ENCODE data around the gene SETSIP.

Gene SETSIP

GRCh38 chr1:92075311-92075710 is at the start of gene SETSIP:
Gene SETSIP (minus strand): TSS chr1:92075411. CDS start chr1:92075411, 0 bp downstream.
- no peak for TF ChIP-seq ZFX (IDR thresholded peaks at IDR 0.05)
- TF ChIP-seq, protein P1, sequence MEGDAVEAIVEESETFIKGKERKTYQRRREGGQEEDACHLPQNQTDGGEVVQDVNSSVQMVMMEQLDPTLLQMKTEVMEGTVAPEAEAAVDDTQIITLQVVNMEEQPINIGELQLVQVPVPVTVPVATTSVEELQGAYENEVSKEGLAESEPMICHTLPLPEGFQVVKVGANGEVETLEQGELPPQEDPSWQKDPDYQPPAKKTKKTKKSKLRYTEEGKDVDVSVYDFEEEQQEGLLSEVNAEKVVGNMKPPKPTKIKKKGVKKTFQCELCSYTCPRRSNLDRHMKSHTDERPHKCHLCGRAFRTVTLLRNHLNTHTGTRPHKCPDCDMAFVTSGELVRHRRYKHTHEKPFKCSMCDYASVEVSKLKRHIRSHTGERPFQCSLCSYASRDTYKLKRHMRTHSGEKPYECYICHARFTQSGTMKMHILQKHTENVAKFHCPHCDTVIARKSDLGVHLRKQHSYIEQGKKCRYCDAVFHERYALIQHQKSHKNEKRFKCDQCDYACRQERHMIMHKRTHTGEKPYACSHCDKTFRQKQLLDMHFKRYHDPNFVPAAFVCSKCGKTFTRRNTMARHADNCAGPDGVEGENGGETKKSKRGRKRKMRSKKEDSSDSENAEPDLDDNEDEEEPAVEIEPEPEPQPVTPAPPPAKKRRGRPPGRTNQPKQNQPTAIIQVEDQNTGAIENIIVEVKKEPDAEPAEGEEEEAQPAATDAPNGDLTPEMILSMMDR (conservative IDR thresholded peaks at IDR 0.05): no peak

GRCh38 chr1:92123868-92124267 is 48.7 kb upstream of the SETSIP start:
- H3K27ac ChIP-seq: no peak overlapping the region
- TF ChIP-seq, protein P1 (conservative IDR thresholded peaks at IDR 0.05): no peak

More at GRCh38 chr1:92075311-92075710, at the start of gene SETSIP:
- no peak within 1 kb of the TSS for H3K27ac ChIP-seq

GRCh38 chr1:92118826-92119225 is 43.6 kb upstream of the SETSIP start:
- TF ChIP-seq ZFX (IDR thresholded peaks at IDR 0.05): no peak
- TF ChIP-seq, protein P1 (conservative IDR thresholded peaks at IDR 0.05): no peak

GRCh38 chr1:92117526-92117925 is 42.3 kb upstream of the SETSIP start:
- TF ChIP-seq, protein P1 (conservative IDR thresholded peaks at IDR 0.05): no peak
- no peak for TF ChIP-seq ZFX (IDR thresholded peaks at IDR 0.05)

More at GRCh38 chr1:92118826-92119225, 43.6 kb upstream of the SETSIP start:
- H3K27ac ChIP-seq: no peak overlapping the region

GRCh38 chr1:92108631-92109030 is 33.4 kb upstream of the SETSIP start:
- H3K27ac ChIP-seq: no peak overlapping the region
- TF ChIP-seq, protein P1 (conservative IDR thresholded peaks at IDR 0.05): no peak
- no peak for TF ChIP-seq ZFX (IDR thresholded peaks at IDR 0.05)

More at GRCh38 chr1:92117526-92117925, 42.3 kb upstream of the SETSIP start:
- no peak overlapping the region for H3K27ac ChIP-seq

DNA sequence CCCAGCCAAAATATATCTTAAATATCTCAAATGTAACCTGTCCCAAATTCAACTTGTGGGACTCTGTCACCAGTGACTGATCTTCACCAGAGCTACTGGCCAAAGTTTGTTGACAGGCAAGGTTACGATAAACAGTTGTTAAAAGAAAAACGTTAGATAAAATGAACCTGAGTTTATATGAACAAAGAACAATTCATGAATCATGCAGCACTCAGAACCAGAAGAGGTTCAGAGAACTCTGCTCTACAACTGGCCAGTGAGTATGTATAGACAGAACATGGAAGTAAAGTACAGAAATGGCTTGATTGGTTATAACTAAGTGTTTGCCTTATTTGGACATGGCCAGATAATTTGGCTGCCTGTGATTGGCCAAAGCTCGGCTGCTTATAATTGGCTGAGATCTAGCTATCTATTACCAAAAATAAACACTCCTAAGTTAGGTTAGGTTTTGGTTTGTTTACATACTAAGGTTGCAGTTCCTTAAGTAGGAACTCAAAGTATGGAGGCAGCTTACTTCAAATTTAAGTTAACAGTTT is 30.4 kb upstream of the SETSIP start:
- H3K27ac ChIP-seq: no peak overlapping the region
- TF ChIP-seq, protein P1 (conservative IDR thresholded peaks at IDR 0.05): no peak
- no peak for TF ChIP-seq ZFX (IDR thresholded peaks at IDR 0.05)

- TF ChIP-seq, protein P1 (conservative IDR thresholded peaks at IDR 0.05): no peak
- TF ChIP-seq ZFX (IDR thresholded peaks at IDR 0.05): no peak
- no peak overlapping the region for H3K27ac ChIP-seq
Observed at GRCh38 chr1:92096317-92096716, 21.1 kb upstream of the SETSIP start.

Data from C4-2B (cell line).